ENCODE results near the gene HIF1A. TPM values are rescaled to one million over a fixed set of nuclear protein-coding genes. Genes with fewer than 3 reads are reported as not detected.

HIF1A gene
- total and polyA plus RNA-seq, 4 donors, result 15.4 to 79.2 (median 34.8) TPM

GRCh38 chr14:61672796-61673195 lies 22.5 kb upstream of the HIF1A start:
- no peak for DNase-seq (ENCODE audit: low spot score)

More at GRCh38 chr14:61672796-61673195, 22.5 kb upstream of the HIF1A start:
- Histone ChIP-seq H3K36me3 (ENCODE audit: control insufficient read depth in 4 of 4, insufficient read depth in 3 of 4, low read depth in 1 of 4, low read length in 3 of 4) (no peaks in the 10 kb centered on the region), H3K27ac (ENCODE audit: low read depth in 1 of 2, low read length in 2 of 2) (no peak overlapping the region), H3K4me3 (ENCODE audit: low read depth in 1 of 3, low read length in 3 of 3) (no peak overlapping the region), H3K9ac (ENCODE audit: low read depth in 1 of 2, low read length in 2 of 2) (no peak overlapping the region), H3K9me3 (ENCODE audit: control insufficient read depth in 4 of 4, low read length in 3 of 4) (no peaks in the 10 kb centered on the region), H3K4me1 (ENCODE audit: control insufficient read depth in 4 of 4, insufficient read depth in 4 of 4, low read length in 3 of 4) (no peaks in the 10 kb centered on the region), H3K27me3 (ENCODE audit: control insufficient read depth in 4 of 4, insufficient read depth in 4 of 4, low read length in 3 of 4) (no peaks in the 10 kb centered on the region)
- TF ChIP-seq MAX (IDR thresholded peaks at IDR 0.05), result no peak
- TF ChIP-seq RAD21 (IDR thresholded peaks at IDR 0.05), result no peak
- no peak for TF ChIP-seq EGR1 (IDR thresholded peaks at IDR 0.05; ENCODE audit: low read depth in 2 of 2)
- TF ChIP-seq NR2F2 (IDR thresholded peaks at IDR 0.05), result no peak
- TF ChIP-seq RXRA (IDR thresholded peaks at IDR 0.05), result no peak
- no peak for TF ChIP-seq CTCF (IDR thresholded peaks at IDR 0.05; ENCODE audit: low read depth, low read length, missing input control)
- no peak for TF ChIP-seq GABPA (IDR thresholded peaks at IDR 0.05 in 1 of 2, conservative IDR thresholded peaks at IDR 0.05 in 1 of 2)
- TF ChIP-seq HNF4A (conservative IDR thresholded peaks at IDR 0.05), result no peak
- no peak for TF ChIP-seq SP1 (IDR thresholded peaks at IDR 0.05)
- TF ChIP-seq ZBTB33 (IDR thresholded peaks at IDR 0.05), result no peak
- no peak for TF ChIP-seq TAF1 (conservative IDR thresholded peaks at IDR 0.05)
- no peak for TF ChIP-seq REST (IDR thresholded peaks at IDR 0.05)
- TF ChIP-seq FOXA1 (IDR thresholded peaks at IDR 0.05), result no peak
- no peak for TF ChIP-seq HNF4G (IDR thresholded peaks at IDR 0.05)
- no peak for TF ChIP-seq FOXA2 (IDR thresholded peaks at IDR 0.05)
- TF ChIP-seq ATF3 (IDR thresholded peaks at IDR 0.05), result no peak
- TF ChIP-seq YY1 (IDR thresholded peaks at IDR 0.05), result no peak
- TF ChIP-seq JUND (IDR thresholded peaks at IDR 0.05), result no peak
- WGBS, result 62% methylated on average over 7 of the region's 7 CpGs

All from liver (tissue), 9 donors.